ENCODE data around the gene SAMD1.
A peak's percentile ranks its signal among the peaks of the same experiment; 100 is the strongest.

The SAMD1 gene

DNA sequence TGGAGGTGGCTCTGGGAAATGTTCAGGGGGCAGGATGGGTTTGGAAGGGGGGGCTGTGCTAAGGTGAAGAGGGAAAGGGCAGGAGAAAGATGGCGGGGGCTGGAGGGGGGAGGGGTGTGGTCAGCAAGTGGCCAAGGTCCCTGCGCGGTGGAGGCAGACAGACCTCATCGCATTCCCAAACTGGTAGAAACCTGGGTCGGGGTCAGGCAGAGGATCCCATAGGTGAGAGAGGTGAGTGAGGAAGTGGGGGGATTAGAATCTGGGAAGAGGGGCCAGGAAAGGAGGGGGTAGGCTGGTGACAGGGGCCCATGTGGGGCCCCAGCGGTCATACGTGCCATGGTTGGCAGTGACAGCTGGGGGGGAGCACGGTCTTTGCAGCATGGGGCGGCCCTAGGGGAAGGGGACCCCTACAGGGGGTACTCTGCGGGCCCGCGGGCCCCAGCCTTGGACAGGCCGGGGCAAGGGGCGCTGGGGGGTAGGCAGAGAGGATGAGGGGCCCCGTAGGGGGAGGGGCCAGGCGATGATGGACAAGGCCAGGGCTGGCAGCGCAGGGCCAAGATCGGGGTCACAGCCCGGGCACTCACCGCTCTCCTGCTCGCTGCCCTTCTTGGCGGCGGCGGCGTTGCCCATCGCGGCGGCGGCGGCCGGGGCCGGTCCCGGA is 26.5 kb upstream of the SAMD1 start:
- TF ChIP-seq EZH2 (IDR thresholded peaks at IDR 0.05) (no peak), POLR2AphosphoS5 (IDR thresholded peaks at IDR 0.05; ENCODE audit: borderline replicate concordance, low read depth, low read length) (no peak), FOXP2 (optimal IDR thresholded peaks at IDR 0.05; ENCODE audit: control extremely low read depth, extremely low read length, insufficient read depth) (no peak)
- DNase-seq (ENCODE audit: low read depth, low spot score), result no peak
- H3K27ac ChIP-seq, result no peak overlapping the region
- peak overlapping the region; percentile 68 for H3K9ac ChIP-seq (ENCODE audit: insufficient read length)
- H3K36me3 ChIP-seq (ENCODE audit: insufficient read depth, low read length), result no peaks in the 10 kb centered on the region
- H3K4me3 ChIP-seq, result peak overlapping the region; percentile 83
- no peaks in the 10 kb centered on the region for H3K9me3 ChIP-seq (ENCODE audit: low read depth, low read length)

DNA sequence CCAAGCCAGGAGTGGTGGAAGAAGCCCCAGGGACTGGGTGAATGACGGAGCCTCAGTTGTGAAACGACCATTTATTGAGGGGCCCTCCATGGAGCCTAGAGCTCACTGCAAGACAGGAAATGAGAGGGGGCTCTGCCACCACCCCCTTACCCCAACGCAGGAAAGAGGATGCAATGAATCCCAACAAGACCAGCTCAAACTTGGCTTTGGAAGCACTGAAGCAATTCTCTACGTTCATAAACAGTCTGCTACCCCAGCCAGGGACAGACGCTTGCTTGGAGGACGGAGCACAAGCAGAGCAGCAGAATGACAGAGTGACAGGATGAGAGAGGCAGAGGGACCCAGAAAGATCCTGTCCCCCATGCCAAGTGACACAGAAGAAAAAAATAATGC is 26.0 kb upstream of the SAMD1 start:
- H3K9ac ChIP-seq (ENCODE audit: insufficient read length), result peak overlapping the region; percentile 68
- peak overlapping the region; percentile 83 for H3K4me3 ChIP-seq
- no peak for TF ChIP-seq FOXP2 (optimal IDR thresholded peaks at IDR 0.05; ENCODE audit: control extremely low read depth, extremely low read length, insufficient read depth)
- no peak for TF ChIP-seq POLR2AphosphoS5 (IDR thresholded peaks at IDR 0.05; ENCODE audit: borderline replicate concordance, low read depth, low read length)
- no peak for TF ChIP-seq EZH2 (IDR thresholded peaks at IDR 0.05)
- no peak overlapping the region for H3K27ac ChIP-seq
- H3K36me3 ChIP-seq (ENCODE audit: insufficient read depth, low read length), result no peaks in the 10 kb centered on the region
- no peak for DNase-seq (ENCODE audit: low read depth, low spot score)
- H3K9me3 ChIP-seq (ENCODE audit: low read depth, low read length), result no peaks in the 10 kb centered on the region

DNA sequence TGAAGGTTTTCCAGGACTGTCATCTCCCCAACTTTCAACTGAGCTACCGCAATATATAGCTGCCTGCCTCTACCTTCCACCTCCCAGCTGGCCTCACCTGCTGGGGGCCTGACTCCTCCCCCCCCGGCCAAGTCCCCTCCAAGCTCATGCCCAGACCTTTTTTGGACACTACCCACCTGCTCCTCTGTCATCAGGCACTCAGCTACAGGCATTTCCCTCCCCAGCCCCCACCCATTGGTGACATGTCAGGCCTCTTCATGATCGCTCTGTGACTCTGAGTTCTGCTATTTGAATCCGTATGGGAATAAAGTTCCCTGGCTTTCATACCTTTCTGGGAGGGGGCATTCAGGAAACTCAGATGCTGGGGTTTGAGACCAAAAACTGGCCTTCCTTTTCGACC is 25.2 kb upstream of the SAMD1 start:
- Histone ChIP-seq H3K9ac (ENCODE audit: insufficient read length) (no peak overlapping the region), H3K27ac (no peak overlapping the region), H3K36me3 (ENCODE audit: insufficient read depth, low read length) (no peaks in the 10 kb centered on the region), H3K4me3 (no peak overlapping the region), H3K9me3 (ENCODE audit: low read depth, low read length) (no peaks in the 10 kb centered on the region)
- TF ChIP-seq FOXP2 (optimal IDR thresholded peaks at IDR 0.05; ENCODE audit: control extremely low read depth, extremely low read length, insufficient read depth) (no peak), POLR2AphosphoS5 (IDR thresholded peaks at IDR 0.05; ENCODE audit: borderline replicate concordance, low read depth, low read length) (no peak), EZH2 (IDR thresholded peaks at IDR 0.05) (no peak)
- no peak for DNase-seq (ENCODE audit: low read depth, low spot score)

- H3K36me3 ChIP-seq (ENCODE audit: insufficient read depth, low read length), result no peaks in the 10 kb centered on the region
- no peak overlapping the region for H3K4me3 ChIP-seq
- H3K9ac ChIP-seq (ENCODE audit: insufficient read length), result no peak overlapping the region
- no peaks in the 10 kb centered on the region for H3K9me3 ChIP-seq (ENCODE audit: low read depth, low read length)
- DNase-seq (ENCODE audit: low read depth, low spot score), result no peak
- TF ChIP-seq POLR2AphosphoS5 (IDR thresholded peaks at IDR 0.05; ENCODE audit: borderline replicate concordance, low read depth, low read length), result no peak
- no peak for TF ChIP-seq EZH2 (IDR thresholded peaks at IDR 0.05)
- TF ChIP-seq FOXP2 (optimal IDR thresholded peaks at IDR 0.05; ENCODE audit: control extremely low read depth, extremely low read length, insufficient read depth), result no peak
- H3K27ac ChIP-seq, result no peak overlapping the region
Measured at GRCh38 chr19:14114854-14115253, 24.3 kb upstream of the SAMD1 start.

GRCh38 chr19:14114439-14114838 is 23.9 kb upstream of the SAMD1 start:
- Histone ChIP-seq H3K36me3 (ENCODE audit: insufficient read depth, low read length) (no peaks in the 10 kb centered on the region), H3K9ac (ENCODE audit: insufficient read length) (no peak overlapping the region)
- no peak for TF ChIP-seq EZH2 (IDR thresholded peaks at IDR 0.05)
- no peak for TF ChIP-seq FOXP2 (optimal IDR thresholded peaks at IDR 0.05; ENCODE audit: control extremely low read depth, extremely low read length, insufficient read depth)
- no peak for TF ChIP-seq POLR2AphosphoS5 (IDR thresholded peaks at IDR 0.05; ENCODE audit: borderline replicate concordance, low read depth, low read length)

GRCh38 chr19:14113762-14114414 is 23.3 kb upstream of the SAMD1 start:
- H3K9me3 ChIP-seq (ENCODE audit: low read depth, low read length), result no peaks in the 10 kb centered on the region
- H3K27ac ChIP-seq, result no peak overlapping the region
- no peak for TF ChIP-seq EZH2 (IDR thresholded peaks at IDR 0.05)
- TF ChIP-seq FOXP2 (optimal IDR thresholded peaks at IDR 0.05; ENCODE audit: control extremely low read depth, extremely low read length, insufficient read depth), result no peak
- TF ChIP-seq POLR2AphosphoS5 (IDR thresholded peaks at IDR 0.05; ENCODE audit: borderline replicate concordance, low read depth, low read length), result no peak
- H3K36me3 ChIP-seq (ENCODE audit: insufficient read depth, low read length), result no peaks in the 10 kb centered on the region
- no peak for DNase-seq (ENCODE audit: low read depth, low spot score)
- H3K4me3 ChIP-seq, result no peak overlapping the region
- H3K9ac ChIP-seq (ENCODE audit: insufficient read length), result no peak overlapping the region

More at GRCh38 chr19:14114439-14114838, 23.9 kb upstream of the SAMD1 start:
- no peak overlapping the region for H3K4me3 ChIP-seq
- H3K9me3 ChIP-seq (ENCODE audit: low read depth, low read length), result no peaks in the 10 kb centered on the region
- H3K27ac ChIP-seq, result no peak overlapping the region
- no peak for DNase-seq (ENCODE audit: low read depth, low spot score)

- H3K9ac ChIP-seq (ENCODE audit: insufficient read length), result no peak overlapping the region
- no peaks in the 10 kb centered on the region for H3K9me3 ChIP-seq (ENCODE audit: low read depth, low read length)
- no peak overlapping the region for H3K27ac ChIP-seq
- H3K36me3 ChIP-seq (ENCODE audit: insufficient read depth, low read length), result no peaks in the 10 kb centered on the region
- H3K4me3 ChIP-seq, result no peak overlapping the region
- DNase-seq (ENCODE audit: low read depth, low spot score), result no peak
- TF ChIP-seq EZH2 (IDR thresholded peaks at IDR 0.05), result no peak
- no peak for TF ChIP-seq FOXP2 (optimal IDR thresholded peaks at IDR 0.05; ENCODE audit: control extremely low read depth, extremely low read length, insufficient read depth)
- TF ChIP-seq POLR2AphosphoS5 (IDR thresholded peaks at IDR 0.05; ENCODE audit: borderline replicate concordance, low read depth, low read length), result no peak
Measured at GRCh38 chr19:14112809-14113385, 22.3 kb upstream of the SAMD1 start.

DNA sequence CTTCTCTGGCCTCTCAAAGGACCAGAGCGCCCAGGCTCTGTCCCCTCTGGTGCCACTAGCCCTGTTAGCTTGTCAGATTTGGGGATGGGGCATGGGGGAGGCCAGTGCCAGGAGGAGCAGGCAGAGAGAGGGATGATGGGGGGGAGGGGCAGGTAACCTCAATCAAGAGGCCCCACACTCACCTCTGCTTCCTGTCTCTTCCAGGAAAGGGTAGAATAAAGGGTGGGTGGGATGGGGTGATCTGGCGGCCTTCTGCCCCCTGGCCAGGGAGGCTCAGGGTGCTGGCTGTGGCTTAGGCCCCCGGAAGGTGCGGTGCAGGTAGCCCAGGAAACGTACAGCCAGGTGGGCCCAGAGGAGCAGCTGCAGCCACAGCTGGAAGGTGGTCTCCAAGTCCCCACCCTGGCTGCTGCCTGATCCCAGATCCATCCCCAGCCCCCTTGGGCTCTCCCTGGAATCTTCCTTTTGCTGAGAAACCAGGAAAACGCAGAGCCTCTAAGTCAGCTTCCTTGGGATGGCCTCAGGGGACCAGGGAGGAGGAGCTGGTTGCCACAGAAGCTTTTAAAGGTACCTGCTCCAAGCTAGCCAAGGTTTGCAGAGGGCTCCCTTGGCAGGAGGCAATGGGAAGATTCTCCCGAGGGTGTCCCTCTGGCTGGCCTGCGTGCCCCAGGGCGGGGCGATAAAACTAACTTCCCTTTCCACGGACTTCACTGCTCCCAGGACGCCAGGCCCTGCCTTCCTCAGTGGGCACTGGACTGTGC is 21.7 kb upstream of the SAMD1 start:
- Histone ChIP-seq H3K36me3 (ENCODE audit: insufficient read depth, low read length) (no peaks in the 10 kb centered on the region), H3K4me3 (no peak overlapping the region), H3K9me3 (ENCODE audit: low read depth, low read length) (no peaks in the 10 kb centered on the region), H3K27ac (no peak overlapping the region), H3K9ac (ENCODE audit: insufficient read length) (no peak overlapping the region)
- TF ChIP-seq FOXP2 (optimal IDR thresholded peaks at IDR 0.05; ENCODE audit: control extremely low read depth, extremely low read length, insufficient read depth), result no peak
- no peak for TF ChIP-seq POLR2AphosphoS5 (IDR thresholded peaks at IDR 0.05; ENCODE audit: borderline replicate concordance, low read depth, low read length)
- no peak for TF ChIP-seq EZH2 (IDR thresholded peaks at IDR 0.05)
- DNase-seq (ENCODE audit: low read depth, low spot score), result no peak
